Prostate gland (tissue), 2 donors: ENCODE measurements around the gene ZNF148.

Experiments used
- POLR2A ChIP-seq: fragments of 450-650 bp; IDR thresholded peaks from one replicate; pipeline ENCODE4 v1.6.1; 2016; ENCODE audit warnings: antibody characterized with exemption, mild to moderate bottlenecking
- POLR2AphosphoS5 ChIP-seq: sonication (generic); formaldehyde crosslinking; IDR thresholded peaks from one replicate; pipeline ENCODE4 v1.6.1; 2017; ENCODE audit warnings: antibody characterized with exemption
- TF ChIP-seq, protein P1 (sequence below), 4 experiments: fragments of 200-600 bp in 2 of 4; fragments of 450-650 bp in 2 of 4; sonication (generic) in 2 of 4; IDR thresholded peaks; 1 replicate in 3 of 4; 2 replicates in 1 of 4; pipeline ENCODE4 v1.5.1; 2016 to 2019; ENCODE audit warnings: antibody characterized with exemption in 4 of 4, mild to moderate bottlenecking in 2 of 4, moderate library complexity in 2 of 4

DNA sequence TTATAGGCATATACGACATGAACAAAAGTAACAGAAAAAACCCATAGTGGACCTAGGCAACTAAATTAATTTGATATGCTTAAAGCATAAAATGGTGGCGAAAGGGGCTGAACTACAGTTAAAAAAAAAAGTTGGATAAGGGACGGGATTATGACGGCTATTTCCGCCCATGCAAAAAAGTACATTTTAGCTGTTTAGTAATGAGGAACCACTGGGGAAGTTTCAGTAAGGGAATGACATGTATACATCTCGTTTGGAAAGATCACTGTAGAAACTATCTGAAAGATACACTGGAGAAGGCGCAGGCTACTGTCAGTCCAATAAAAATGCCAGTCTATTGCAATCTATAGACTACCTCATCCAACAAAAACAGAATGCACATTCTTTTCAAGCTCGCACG is 65.6 kb downstream of the ZNF148 start:
- TF ChIP-seq POLR2A (no peak), POLR2AphosphoS5 (no peak)
- TF ChIP-seq, protein P1, sequence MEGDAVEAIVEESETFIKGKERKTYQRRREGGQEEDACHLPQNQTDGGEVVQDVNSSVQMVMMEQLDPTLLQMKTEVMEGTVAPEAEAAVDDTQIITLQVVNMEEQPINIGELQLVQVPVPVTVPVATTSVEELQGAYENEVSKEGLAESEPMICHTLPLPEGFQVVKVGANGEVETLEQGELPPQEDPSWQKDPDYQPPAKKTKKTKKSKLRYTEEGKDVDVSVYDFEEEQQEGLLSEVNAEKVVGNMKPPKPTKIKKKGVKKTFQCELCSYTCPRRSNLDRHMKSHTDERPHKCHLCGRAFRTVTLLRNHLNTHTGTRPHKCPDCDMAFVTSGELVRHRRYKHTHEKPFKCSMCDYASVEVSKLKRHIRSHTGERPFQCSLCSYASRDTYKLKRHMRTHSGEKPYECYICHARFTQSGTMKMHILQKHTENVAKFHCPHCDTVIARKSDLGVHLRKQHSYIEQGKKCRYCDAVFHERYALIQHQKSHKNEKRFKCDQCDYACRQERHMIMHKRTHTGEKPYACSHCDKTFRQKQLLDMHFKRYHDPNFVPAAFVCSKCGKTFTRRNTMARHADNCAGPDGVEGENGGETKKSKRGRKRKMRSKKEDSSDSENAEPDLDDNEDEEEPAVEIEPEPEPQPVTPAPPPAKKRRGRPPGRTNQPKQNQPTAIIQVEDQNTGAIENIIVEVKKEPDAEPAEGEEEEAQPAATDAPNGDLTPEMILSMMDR (IDR thresholded peaks at IDR 0.05), result no peak
